ENCODE results near the gene PATE1. TPM values are rescaled to one million over a fixed set of nuclear protein-coding genes. Genes with fewer than 3 reads are reported as not detected.
"Not testable (repeated sequence)": the region's sequence is repeated elsewhere in the genome, so short reads cannot be mapped to it uniquely, and the experiment has no call there.

PATE1 gene
- total RNA-seq, 1 experiment from 2014 or later, result not detected

GRCh38 chr11:125701858-125702621, 44.0 kb upstream of the PATE1 start:
- Histone ChIP-seq H3K27ac (ENCODE audit: low read depth, low read length) (no peak overlapping the region), H3K4me2 (ENCODE audit: low read length) (no peak overlapping the region), H2AFZ (ENCODE audit: low read depth, low read length, poor library complexity, severe bottlenecking) (no peak overlapping the region), H3K9ac (ENCODE audit: low read length) (no peak overlapping the region), H3K4me3 (replicated peaks in 1 of 2; ENCODE audit: low read depth in 1 of 2, low read length in 2 of 2) (no peak overlapping the region), H3K9me3 (ENCODE audit: control insufficient read depth in 1 of 2, insufficient read depth in 1 of 2, low read depth in 1 of 2, low read length in 2 of 2) (no peaks in the 10 kb centered on the region), H3K4me1 (ENCODE audit: control insufficient read depth in 1 of 2, insufficient read depth in 2 of 2, low read length in 2 of 2) (no peaks in the 10 kb centered on the region), H4K20me1 (ENCODE audit: insufficient read depth) (no peaks in the 10 kb centered on the region), H3K36me3 (ENCODE audit: control insufficient read depth in 1 of 2, insufficient read depth in 2 of 2, low read length in 2 of 2) (no peaks in the 10 kb centered on the region), H3K27me3 (ENCODE audit: insufficient read depth, low read length) (no peaks in the 10 kb centered on the region), H3K9me2 (ENCODE audit: insufficient read depth) (no peaks in the 10 kb centered on the region), H3K79me2 (ENCODE audit: insufficient read depth, low read length) (no peaks in the 10 kb centered on the region)
- no peak for DNase-seq (ENCODE audit: low read depth, low spot score)
- 0 out of 2 replicates have a peak, but pooled peaks have one; percentile 20 for ATAC-seq
- ChIA-PET RAD21 (ENCODE audit: low non-redundant PET in 1 of 2, low total read pairs in 2 of 2, uncharacterized antibody in 2 of 2, unreplicated experiment in 2 of 2) (no interaction called here), CTCF (interaction anchor here (1.1 kb wide), 1 partner anchor 19 kb away, joined by 3 read pairs; no protein-coding TSS in a partner anchor), POLR2A (no interaction called here)
- TF ChIP-seq ELF1 (IDR thresholded peaks at IDR 0.05; ENCODE audit: borderline replicate concordance, low read depth) (no peak), REST (IDR thresholded peaks at IDR 0.05; ENCODE audit: low read depth) (no peak), CBX3 (IDR thresholded peaks at IDR 0.05; ENCODE audit: low read depth) (no peak), ZFX (IDR thresholded peaks at IDR 0.05) (no peak), EZH2 (IDR thresholded peaks at IDR 0.05) (no peak), SIN3A (IDR thresholded peaks at IDR 0.05; ENCODE audit: low read depth) (no peak), YY1 (IDR thresholded peaks at IDR 0.05; ENCODE audit: extremely low read depth, insufficient replicate concordance, low read depth, low read length) (no peak), RAD21 (IDR thresholded peaks at IDR 0.05; ENCODE audit: low read depth) (no peak), CEBPB (IDR thresholded peaks at IDR 0.05; ENCODE audit: low read depth) (no peak), POLR2AphosphoS5 (IDR thresholded peaks at IDR 0.05; ENCODE audit: low read depth, low read length) (no peak)
- TF ChIP-seq, protein P1, sequence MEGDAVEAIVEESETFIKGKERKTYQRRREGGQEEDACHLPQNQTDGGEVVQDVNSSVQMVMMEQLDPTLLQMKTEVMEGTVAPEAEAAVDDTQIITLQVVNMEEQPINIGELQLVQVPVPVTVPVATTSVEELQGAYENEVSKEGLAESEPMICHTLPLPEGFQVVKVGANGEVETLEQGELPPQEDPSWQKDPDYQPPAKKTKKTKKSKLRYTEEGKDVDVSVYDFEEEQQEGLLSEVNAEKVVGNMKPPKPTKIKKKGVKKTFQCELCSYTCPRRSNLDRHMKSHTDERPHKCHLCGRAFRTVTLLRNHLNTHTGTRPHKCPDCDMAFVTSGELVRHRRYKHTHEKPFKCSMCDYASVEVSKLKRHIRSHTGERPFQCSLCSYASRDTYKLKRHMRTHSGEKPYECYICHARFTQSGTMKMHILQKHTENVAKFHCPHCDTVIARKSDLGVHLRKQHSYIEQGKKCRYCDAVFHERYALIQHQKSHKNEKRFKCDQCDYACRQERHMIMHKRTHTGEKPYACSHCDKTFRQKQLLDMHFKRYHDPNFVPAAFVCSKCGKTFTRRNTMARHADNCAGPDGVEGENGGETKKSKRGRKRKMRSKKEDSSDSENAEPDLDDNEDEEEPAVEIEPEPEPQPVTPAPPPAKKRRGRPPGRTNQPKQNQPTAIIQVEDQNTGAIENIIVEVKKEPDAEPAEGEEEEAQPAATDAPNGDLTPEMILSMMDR (IDR thresholded peaks at IDR 0.05 in 2 of 3, conservative IDR thresholded peaks at IDR 0.05 in 1 of 3; ENCODE audit: borderline replicate concordance in 1 of 3, insufficient read depth in 1 of 3, low read depth in 2 of 3, low read length in 2 of 3), result no peak
- no TSS peak for BruUV-seq (replicated peaks)
- intact Hi-C loops (cut with micrococcal nuclease), result no loop called here

DNA sequence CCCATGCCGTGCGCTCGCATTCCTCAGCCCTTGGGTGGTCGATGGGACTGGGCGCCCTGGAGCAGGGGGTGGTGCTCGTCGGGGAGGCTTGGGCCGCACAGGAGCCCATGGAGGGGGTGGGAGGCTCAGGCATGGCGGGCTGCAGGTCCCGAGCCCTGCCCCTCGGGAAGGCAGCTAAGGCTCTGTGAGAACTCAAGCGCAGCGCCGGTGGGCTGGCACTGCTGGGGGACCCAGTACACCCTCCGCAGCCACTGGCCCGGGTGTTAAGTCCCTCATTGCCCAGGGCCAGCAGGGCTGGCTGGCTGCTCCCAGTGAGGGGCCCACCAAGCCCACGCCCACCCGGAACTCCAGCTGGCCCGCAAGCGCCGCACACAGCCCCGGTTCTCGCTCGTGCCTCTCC, 41.4 kb upstream of the PATE1 start:
- POLR2A ChIA-PET, CTCF ChIA-PET: not testable (repeated sequence)

More for the DNA sequence above, 41.4 kb upstream of the PATE1 start:
- DNase-seq (ENCODE audit: low read depth, low spot score); H3K79me2 ChIP-seq (ENCODE audit: insufficient read depth, low read length); H3K27ac ChIP-seq (ENCODE audit: low read depth, low read length); BruUV-seq (replicated peaks); RAD21 ChIA-PET (ENCODE audit: low non-redundant PET in 1 of 2, low total read pairs in 2 of 2, uncharacterized antibody in 2 of 2, unreplicated experiment in 2 of 2); H3K4me1 ChIP-seq (ENCODE audit: control insufficient read depth in 1 of 2, insufficient read depth in 2 of 2, low read length in 2 of 2); ATAC-seq; intact Hi-C loops (cut with micrococcal nuclease); H2AFZ ChIP-seq (ENCODE audit: low read depth, low read length, poor library complexity, severe bottlenecking); H3K9ac ChIP-seq (ENCODE audit: low read length); H3K4me2 ChIP-seq (ENCODE audit: low read length); H4K20me1 ChIP-seq (ENCODE audit: insufficient read depth); H3K36me3 ChIP-seq (ENCODE audit: control insufficient read depth in 1 of 2, insufficient read depth in 2 of 2, low read length in 2 of 2); H3K9me3 ChIP-seq (ENCODE audit: control insufficient read depth in 1 of 2, insufficient read depth in 1 of 2, low read depth in 1 of 2, low read length in 2 of 2); H3K27me3 ChIP-seq (ENCODE audit: insufficient read depth, low read length); H3K9me2 ChIP-seq (ENCODE audit: insufficient read depth); H3K4me3 ChIP-seq (replicated peaks in 1 of 2; ENCODE audit: low read depth in 1 of 2, low read length in 2 of 2): not testable (repeated sequence)

Data from HCT116 (cell line).